GM12878 (cell line): Measurements from ENCODE around the gene FANCG. TPM values are rescaled to one million over a fixed set of nuclear protein-coding genes. Genes with fewer than 3 reads are reported as not detected.

Source experiments
- ATAC-seq: fragments of 200-7000 bp; cut with Tn5 transposase; 3 replicates; pipeline ENCODE4 v1.9.1; 2020; ENCODE audit warnings: mild to moderate bottlenecking, moderate library complexity
- BruUV-seq: library from RNA; stranded (reverse); fragments of 400-500 nt; replicated peaks from 2 replicates; lab custom pipeline; 2021; lab: Mats Ljungman, UMichigan
- CTCF ChIA-PET: fragments of 300-600 bp; sonication (Branson Sonifier 250); formaldehyde crosslinking; extraction: SDS; loops from one replicate; lab custom pipeline; 2021; ENCODE audit warnings: inconsistent platforms; lab: Yijun Ruan, JAX
- POLR2A ChIA-PET: fragments of 350-600 bp; formaldehyde crosslinking; extraction: SDS; loops from one replicate; lab custom pipeline; 2021; ENCODE audit warnings: inconsistent platforms; lab: Charles Lee
- RAD21 ChIA-PET: fragments of 300-600 bp; sonication (Branson Sonifier 250); formaldehyde crosslinking; loops from one replicate; lab custom pipeline; 2023; ENCODE audit warnings: antibody characterized with exemption; ENCODE audit not compliant: unreplicated experiment; lab: Charles Lee
- SMC1A ChIA-PET: fragments of 300-600 bp; sonication (Branson Sonifier 250); formaldehyde crosslinking; loops from one replicate; lab custom pipeline; 2023; ENCODE audit not compliant: unreplicated experiment, uncharacterized antibody; lab: Charles Lee
- DNase-seq: peaks from one replicate; pipeline ENCODE4 v3.0.0-alpha.2; 2011; ENCODE audit warnings: low read depth, low spot score
- FAIRE-seq: peaks from 3 replicates; lab custom pipeline; 2011; peaks lifted over from hg19 to GRCh38; lab: Jason Lieb, UNC
- H2AFZ ChIP-seq: 2 replicates; pipeline ENCODE4 v1.6.0; 2011; ENCODE audit warnings: low read depth, low read length, control low read depth; ENCODE audit not compliant: control insufficient read depth
- H3K27ac ChIP-seq: 2 replicates; pipeline ENCODE4 v1.5.1; 2011; ENCODE audit warnings: control low read depth; ENCODE audit not compliant: control insufficient read depth, insufficient read depth
- H3K27me3 ChIP-seq, 2 experiments: replicated peaks in 1 of 2; 2 replicates each; pipeline versions ENCODE4 v1.6.0 to v1.6.1; 2011; ENCODE audit warnings: low read length in 1 of 2; ENCODE audit not compliant: control insufficient read depth in 2 of 2, insufficient read depth in 2 of 2
- H3K36me3 ChIP-seq, 2 experiments: 2 replicates each; pipeline ENCODE4 v1.5.1; 2011; ENCODE audit warnings: low read length in 1 of 2; ENCODE audit not compliant: control insufficient read depth in 2 of 2, insufficient read depth in 2 of 2
- H3K4me1 ChIP-seq: 2 replicates; pipeline ENCODE4 v1.6.1; 2011; ENCODE audit warnings: mild to moderate bottlenecking, low read length, moderate library complexity, mixed read lengths; ENCODE audit not compliant: control insufficient read depth, insufficient read depth
- H3K4me2 ChIP-seq: 2 replicates; pipeline ENCODE4 v1.6.0; 2011; ENCODE audit warnings: control low read depth; ENCODE audit not compliant: control insufficient read depth, insufficient read depth
- H3K4me3 ChIP-seq: fragments of 200-600 bp; sonication (generic); 2 replicates; pipeline ENCODE4 v1.5.1; 2016
- H3K79me2 ChIP-seq: 2 replicates; pipeline ENCODE4 v1.6.0; 2011; ENCODE audit warnings: low read length; ENCODE audit not compliant: control insufficient read depth, insufficient read depth
- H3K9ac ChIP-seq: 2 replicates; pipeline ENCODE4 v1.8.0; 2011; ENCODE audit warnings: low read length, control low read depth, mixed read lengths; ENCODE audit not compliant: control insufficient read depth, insufficient read depth
- H3K9me3 ChIP-seq: replicated peaks from 3 replicates; pipeline ENCODE4 v1.5.1; 2011; ENCODE audit warnings: mild to moderate bottlenecking, low read length; ENCODE audit not compliant: control insufficient read depth, insufficient read depth
- H4K20me1 ChIP-seq: 2 replicates; pipeline ENCODE4 v1.6.0; 2011; ENCODE audit not compliant: control insufficient read depth, insufficient read depth
- NR2F1 ChIP-seq: fragments of 450-650 bp; conservative IDR thresholded peaks from 2 replicates; pipeline ENCODE4 v1.6.1; 2017; ENCODE audit warnings: mild to moderate bottlenecking
- POLR2A ChIP-seq: IDR thresholded peaks from 2 replicates; pipeline ENCODE4 v1.6.1; 2011; ENCODE audit warnings: low read depth, mild to moderate bottlenecking, low read length
- POLR2AphosphoS5 ChIP-seq: IDR thresholded peaks from 2 replicates; pipeline ENCODE4 v1.6.1; 2011; ENCODE audit warnings: mild to moderate bottlenecking, low read length, inconsistent platforms
- RAD51 ChIP-seq: fragments of 450-650 bp; IDR thresholded peaks from 2 replicates; pipeline ENCODE4 v1.6.1; 2016; ENCODE audit warnings: moderate library complexity, mild to moderate bottlenecking, inconsistent platforms
- WGBS: methylation state at CpG from one replicate; pipeline ENCODE4 v1.1.6; 2016; ENCODE audit warnings: low lambda C conversion rate; ENCODE audit not compliant: insufficient replicate concordance, insufficient coverage; ENCODE audit errors: missing lambda C conversion rate; 5-methylcytosine and 5-hydroxymethylcytosine counted together
- in situ Hi-C: fragments of 300-500 bp; cut with MboI; formaldehyde crosslinking; loops from 9 replicates; pipeline ENCODE4 v1.14.3; 2018; ENCODE audit warnings: mixed read lengths
- intact Hi-C: fragments of 100-400 bp; cut with micrococcal nuclease; formaldehyde crosslinking; loops from one replicate; pipeline ENCODE4 v1.14.2; 2022; ENCODE audit not compliant: unreplicated experiment
- polyA plus RNA-seq, 11 experiments: library from polyadenylated mRNA; depleted of rRNA in 4 of 11; unstranded in 6 of 11; stranded (reverse) in 5 of 11; fragments of >200 nt; fragmentation: Nextera tagmentation in 4 of 11; fragmentation: Illumina TruSeq in 1 of 11; extraction: Ambion mirVana in 4 of 11; extraction: Trizol in 1 of 11; gene quantifications; 1 replicate in 1 of 11; 2 replicates in 10 of 11; pipeline versions ENCODE4 v1.2.1 to v1.2.3, GENCODE V29; 2011 to 2016; ENCODE audit warnings: inconsistent platforms in 2 of 11, missing spikeins in 2 of 11, low read depth in 1 of 11
- total RNA-seq, 4 experiments: library from RNA; depleted of rRNA in 3 of 4; stranded (reverse); fragments of >200 nt in 3 of 4; fragmentation: Illumina TruSeq in 1 of 4; extraction: Trizol in 1 of 4; gene quantifications; 2 replicates each; pipeline versions ENCODE4 v1.2.1 to v1.2.3, GENCODE V29; 2013 to 2021
- TF ChIP-seq, protein P1 (sequence below): IDR thresholded peaks from 2 replicates; pipeline ENCODE4 v1.6.1; 2012; ENCODE audit warnings: low read length, inconsistent platforms
- TF ChIP-seq, protein P2 (sequence below): fragments of 150-350 bp; IDR thresholded peaks from 2 replicates; pipeline ENCODE4 v1.6.1; 2014; ENCODE audit warnings: mild to moderate bottlenecking, low read depth, low read length
- TF ChIP-seq, protein P3 (sequence below): fragments of 450-650 bp; IDR thresholded peaks from 2 replicates; pipeline ENCODE4 v1.6.1; 2018; ENCODE audit warnings: mild to moderate bottlenecking, low read depth, moderate library complexity; ENCODE audit not compliant: partially characterized antibody

FANCG gene
- total and polyA plus RNA-seq, 10 of the 15 experiments (the other 5 are each of a cell fraction or from before 2014, with no cell fraction given) = 16.4 to 78.7 (median 45.4) TPM

DNA sequence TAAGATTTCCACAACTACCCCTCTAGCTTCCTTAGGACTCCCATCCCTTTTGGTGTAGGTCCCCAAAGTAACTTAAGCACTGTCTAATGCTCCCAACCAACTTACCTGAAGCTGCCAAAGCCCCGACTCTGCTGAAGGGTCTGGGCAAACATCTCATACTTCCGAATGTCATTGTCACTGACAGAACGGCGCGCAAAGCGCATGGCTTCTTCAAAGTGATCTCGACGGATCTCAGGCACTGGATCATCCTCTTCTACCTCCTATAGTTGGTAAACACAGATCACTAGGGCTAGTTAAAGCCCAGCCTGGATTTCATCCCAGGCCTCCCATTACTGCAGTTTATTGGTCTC, 22.5 kb downstream of the FANCG start:
- ChIA-PET SMC1A (no interaction called here), RAD21 (interaction anchor here (1.3 kb wide), 1 partner anchor 158 kb away, joined by 4 read pairs; no protein-coding TSS in a partner anchor), CTCF (no interaction called here), POLR2A (no interaction called here)
- H3K4me1 ChIP-seq = no peaks in the 10 kb centered on the region
- no peak overlapping the region for H3K4me2 ChIP-seq
- TF ChIP-seq, protein P1, sequence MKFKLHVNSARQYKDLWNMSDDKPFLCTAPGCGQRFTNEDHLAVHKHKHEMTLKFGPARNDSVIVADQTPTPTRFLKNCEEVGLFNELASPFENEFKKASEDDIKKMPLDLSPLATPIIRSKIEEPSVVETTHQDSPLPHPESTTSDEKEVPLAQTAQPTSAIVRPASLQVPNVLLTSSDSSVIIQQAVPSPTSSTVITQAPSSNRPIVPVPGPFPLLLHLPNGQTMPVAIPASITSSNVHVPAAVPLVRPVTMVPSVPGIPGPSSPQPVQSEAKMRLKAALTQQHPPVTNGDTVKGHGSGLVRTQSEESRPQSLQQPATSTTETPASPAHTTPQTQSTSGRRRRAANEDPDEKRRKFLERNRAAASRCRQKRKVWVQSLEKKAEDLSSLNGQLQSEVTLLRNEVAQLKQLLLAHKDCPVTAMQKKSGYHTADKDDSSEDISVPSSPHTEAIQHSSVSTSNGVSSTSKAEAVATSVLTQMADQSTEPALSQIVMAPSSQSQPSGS = no peak
- 0 out of 2 replicates have a peak, but pooled peaks have one; percentile 18 for TF ChIP-seq POLR2AphosphoS5
- TF ChIP-seq, protein P2, sequence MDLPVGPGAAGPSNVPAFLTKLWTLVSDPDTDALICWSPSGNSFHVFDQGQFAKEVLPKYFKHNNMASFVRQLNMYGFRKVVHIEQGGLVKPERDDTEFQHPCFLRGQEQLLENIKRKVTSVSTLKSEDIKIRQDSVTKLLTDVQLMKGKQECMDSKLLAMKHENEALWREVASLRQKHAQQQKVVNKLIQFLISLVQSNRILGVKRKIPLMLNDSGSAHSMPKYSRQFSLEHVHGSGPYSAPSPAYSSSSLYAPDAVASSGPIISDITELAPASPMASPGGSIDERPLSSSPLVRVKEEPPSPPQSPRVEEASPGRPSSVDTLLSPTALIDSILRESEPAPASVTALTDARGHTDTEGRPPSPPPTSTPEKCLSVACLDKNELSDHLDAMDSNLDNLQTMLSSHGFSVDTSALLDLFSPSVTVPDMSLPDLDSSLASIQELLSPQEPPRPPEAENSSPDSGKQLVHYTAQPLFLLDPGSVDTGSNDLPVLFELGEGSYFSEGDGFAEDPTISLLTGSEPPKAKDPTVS = no peak
- peak; percentile 43; the same call in 1 of the 2 replicates for TF ChIP-seq POLR2A
- TF ChIP-seq RAD51 = no peak
- TF ChIP-seq, protein P3, sequence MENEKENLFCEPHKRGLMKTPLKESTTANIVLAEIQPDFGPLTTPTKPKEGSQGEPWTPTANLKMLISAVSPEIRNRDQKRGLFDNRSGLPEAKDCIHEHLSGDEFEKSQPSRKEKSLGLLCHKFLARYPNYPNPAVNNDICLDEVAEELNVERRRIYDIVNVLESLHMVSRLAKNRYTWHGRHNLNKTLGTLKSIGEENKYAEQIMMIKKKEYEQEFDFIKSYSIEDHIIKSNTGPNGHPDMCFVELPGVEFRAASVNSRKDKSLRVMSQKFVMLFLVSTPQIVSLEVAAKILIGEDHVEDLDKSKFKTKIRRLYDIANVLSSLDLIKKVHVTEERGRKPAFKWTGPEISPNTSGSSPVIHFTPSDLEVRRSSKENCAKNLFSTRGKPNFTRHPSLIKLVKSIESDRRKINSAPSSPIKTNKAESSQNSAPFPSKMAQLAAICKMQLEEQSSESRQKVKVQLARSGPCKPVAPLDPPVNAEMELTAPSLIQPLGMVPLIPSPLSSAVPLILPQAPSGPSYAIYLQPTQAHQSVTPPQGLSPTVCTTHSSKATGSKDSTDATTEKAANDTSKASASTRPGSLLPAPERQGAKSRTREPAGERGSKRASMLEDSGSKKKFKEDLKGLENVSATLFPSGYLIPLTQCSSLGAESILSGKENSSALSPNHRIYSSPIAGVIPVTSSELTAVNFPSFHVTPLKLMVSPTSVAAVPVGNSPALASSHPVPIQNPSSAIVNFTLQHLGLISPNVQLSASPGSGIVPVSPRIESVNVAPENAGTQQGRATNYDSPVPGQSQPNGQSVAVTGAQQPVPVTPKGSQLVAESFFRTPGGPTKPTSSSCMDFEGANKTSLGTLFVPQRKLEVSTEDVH = no peak
- TF ChIP-seq NR2F1 = no peak
- no TSS peak for BruUV-seq
- DNase-seq = no peak
- intact Hi-C loops = no loop called here
- H3K9me3 ChIP-seq = no peaks in the 10 kb centered on the region
- H3K36me3 ChIP-seq = peaks cover 35 to 52% of the 10 kb centered on the region in 2 experiments
- H3K27ac ChIP-seq = no peak overlapping the region
- no peak for FAIRE-seq
- H3K9ac ChIP-seq = no peak overlapping the region
- in situ Hi-C loops = no loop called here
- H4K20me1 ChIP-seq = peaks cover 3% of the 10 kb centered on the region; the same call in 1 of the 2 replicates
- no peak for ATAC-seq
- H3K79me2 ChIP-seq = no peaks in the 10 kb centered on the region; the same call in 1 of the 2 replicates
- WGBS = 93% methylated on average over 8 of the region's 8 CpGs
- no peak overlapping the region for H2AFZ ChIP-seq
- H3K4me3 ChIP-seq = no peak overlapping the region
- no peaks in the 10 kb centered on the region for H3K27me3 ChIP-seq
